ENCODE measurements around the gene QARS1.

The QARS1 gene

DNA sequence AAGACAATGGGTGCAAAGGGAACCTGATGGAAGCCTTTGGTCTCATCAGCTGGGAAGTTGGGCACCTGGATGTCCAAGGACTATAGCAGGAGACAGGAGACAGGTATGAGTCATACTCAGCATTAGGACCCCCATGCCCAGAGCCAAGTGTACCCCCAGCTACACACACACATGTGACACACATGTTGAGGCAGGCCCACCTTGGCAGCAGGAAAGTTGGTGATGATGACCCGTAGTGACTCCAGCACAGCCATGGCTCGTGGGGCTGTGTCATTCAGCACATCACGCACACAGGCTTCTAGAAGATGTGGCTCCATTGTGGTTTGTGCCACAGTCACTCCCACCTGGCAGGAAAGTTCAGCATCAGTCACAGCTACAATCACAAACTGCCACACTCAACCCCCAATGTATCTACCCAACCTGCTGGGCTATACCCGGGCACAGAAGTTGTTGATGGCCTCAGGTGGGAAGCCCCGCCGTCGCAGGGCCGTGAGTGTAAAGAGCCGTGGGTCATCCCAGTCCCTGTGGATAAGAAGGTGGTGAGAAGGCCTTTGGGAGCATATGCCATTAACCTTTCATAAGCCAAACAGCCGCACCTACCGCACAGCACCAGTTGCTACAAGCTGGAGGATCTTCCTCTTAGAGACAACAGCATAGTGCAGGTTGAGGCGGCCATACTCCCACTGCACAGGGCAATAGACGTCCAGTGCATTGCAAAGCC, 5.5 kb downstream of the QARS1 start:
- H3K27ac Mint-ChIP-seq: no peak overlapping the region
- H3K9me3 Mint-ChIP-seq: no peaks in the 10 kb centered on the region
- H3K4me1 Mint-ChIP-seq: peaks cover 36% of the 10 kb centered on the region

DNA sequence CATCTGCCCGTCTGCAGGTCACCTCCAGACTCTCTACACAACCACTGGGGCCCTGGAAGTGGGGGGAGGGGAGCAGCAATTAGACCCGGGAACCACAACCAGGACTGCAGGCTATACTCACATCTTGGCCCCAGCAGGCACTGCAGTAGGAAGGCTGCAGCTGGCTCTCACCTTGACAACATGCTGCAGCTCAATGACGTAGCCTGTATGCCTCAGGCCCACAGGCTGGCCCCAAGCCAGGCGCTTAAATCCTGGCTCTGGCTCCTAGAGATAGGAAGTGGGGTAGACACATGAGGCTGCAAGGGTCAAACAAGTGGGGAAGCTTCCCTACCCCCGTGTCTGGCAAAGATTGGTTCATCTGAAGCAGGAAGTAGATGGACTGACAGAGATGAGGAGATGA, 6.1 kb downstream of the QARS1 start:
- H3K4me3 Mint-ChIP-seq: no peak overlapping the region
- H3K9me3 Mint-ChIP-seq: no peaks in the 10 kb centered on the region
- DNase-seq (no peak), ATAC-seq (no peak)
- H3K4me1 Mint-ChIP-seq: peaks cover 30% of the 10 kb centered on the region
- no peaks in the 10 kb centered on the region for H3K27me3 Mint-ChIP-seq
- H3K27ac Mint-ChIP-seq: peak overlapping the region in 1 of 2 donors; percentile 65

More for the DNA sequence above, 5.5 kb downstream of the QARS1 start:
- no peak for ATAC-seq
- Mint-ChIP-seq H3K4me3 (no peak overlapping the region), H3K27me3 (no peaks in the 10 kb centered on the region)
- no peak for DNase-seq

DNA sequence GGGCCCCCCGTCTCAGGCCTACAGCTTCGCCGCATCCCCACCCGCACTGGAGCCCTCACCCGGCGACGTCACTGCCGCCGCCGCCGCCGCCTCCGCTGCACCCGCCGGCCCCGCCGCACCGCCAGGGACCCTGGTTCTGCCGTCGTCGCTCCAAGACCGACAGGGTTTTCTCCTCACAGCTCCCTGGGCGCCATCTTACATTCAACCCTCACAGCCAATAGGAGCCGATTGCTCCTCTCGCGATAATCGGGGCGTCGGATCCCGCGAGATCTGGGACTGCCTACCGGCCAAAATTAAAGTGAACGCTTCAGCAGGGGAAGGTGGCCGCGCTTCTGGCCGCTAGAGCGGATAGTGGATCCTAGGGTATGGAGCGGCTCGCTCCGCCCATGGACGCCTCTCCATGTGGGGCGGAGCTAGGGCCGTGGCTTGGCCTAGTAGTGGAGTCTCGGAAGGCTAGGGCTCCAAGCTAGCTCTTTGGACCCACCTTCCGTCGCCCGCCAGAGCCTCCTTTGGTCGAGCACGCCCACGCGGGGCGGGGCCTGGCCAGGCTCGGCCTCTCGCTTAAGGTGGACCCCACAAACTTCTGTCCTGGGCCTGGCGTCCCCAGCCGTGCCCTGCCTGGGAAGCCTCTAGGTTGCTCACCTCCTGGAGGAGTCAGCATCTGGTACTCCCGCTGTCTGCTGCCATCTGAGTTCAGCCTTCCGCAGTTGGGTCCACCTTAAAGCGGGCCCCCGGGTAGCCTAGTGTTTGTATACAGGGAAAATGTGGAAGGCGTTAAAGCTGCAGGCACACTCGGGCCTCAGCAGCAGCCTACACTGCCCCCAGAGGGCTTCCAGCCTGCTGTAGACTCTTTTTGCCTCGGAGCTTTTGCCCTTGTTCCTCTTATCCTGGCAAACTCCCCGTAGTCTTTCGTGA, 10.4 kb downstream of the QARS1 start, which contains the start of gene QRICH1:
Gene QRICH1, minus strand, starts transcription at position 219 of the 915 bp plus-strand sequence. CDS start 17,054 bp downstream, outside the sequence.
- ATAC-seq: peak; percentile 88
- H3K27me3 Mint-ChIP-seq: no peaks in the 10 kb centered on the region
- H3K4me1 Mint-ChIP-seq: peaks cover 43% of the 10 kb centered on the region
- H3K4me3 Mint-ChIP-seq: peak within 1 kb of the TSS; percentile 86 to 88
- H3K9me3 Mint-ChIP-seq: no peaks in the 10 kb centered on the region
- H3K27ac Mint-ChIP-seq: peak within 1 kb of the TSS; percentile 98 to 99
- peak; percentile 98 for DNase-seq

DNA sequence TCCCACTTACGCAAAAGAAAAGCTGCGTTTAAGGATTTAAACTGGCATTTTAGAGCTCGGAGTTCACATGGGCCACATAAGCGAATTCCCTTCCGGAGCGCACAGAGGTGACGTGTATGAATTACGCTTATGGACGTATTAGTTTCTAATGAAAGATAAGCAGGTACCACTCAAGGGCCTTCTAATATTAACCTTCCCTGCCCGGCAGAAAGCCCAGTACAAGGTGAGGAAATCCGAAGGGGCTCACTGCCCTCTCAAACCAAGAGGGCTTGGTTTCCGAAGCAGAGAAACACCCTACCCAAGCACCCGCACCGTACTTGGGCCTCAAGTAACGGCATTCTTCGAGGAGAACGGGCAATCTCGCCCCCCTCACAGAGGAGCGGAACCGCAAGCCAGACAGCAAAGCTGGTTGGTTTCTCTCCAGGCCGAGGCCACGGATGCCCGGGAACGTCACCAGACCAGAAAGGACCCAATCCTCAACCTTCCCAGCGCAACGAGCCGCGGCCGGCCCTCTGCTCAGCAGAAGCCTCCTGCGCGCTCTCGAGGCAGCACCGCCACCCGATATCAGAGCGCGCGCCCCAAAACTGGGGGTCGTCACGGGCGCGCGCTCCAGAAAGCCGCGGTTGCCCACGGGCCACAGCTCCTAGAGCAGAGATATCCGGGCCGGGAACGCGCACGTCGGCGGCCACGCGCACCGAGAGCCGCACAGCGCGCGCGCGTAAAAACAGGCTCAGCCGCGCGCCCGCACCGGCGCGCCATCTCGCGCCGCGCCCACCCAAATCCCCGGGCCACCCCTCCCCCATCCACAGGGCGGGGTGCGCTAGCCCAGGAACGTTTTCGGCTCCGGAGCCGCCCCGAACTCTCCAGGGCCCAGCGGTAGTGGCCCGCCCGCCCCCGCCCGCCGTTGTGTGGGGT, 11.4 kb downstream of the QARS1 start:
- no peaks in the 10 kb centered on the region for H3K9me3 Mint-ChIP-seq
- DNase-seq (peak; percentile 85 to 87), ATAC-seq (peak; percentile 52)
- H3K4me1 Mint-ChIP-seq: peaks cover 46% of the 10 kb centered on the region
- H3K27ac Mint-ChIP-seq: peak overlapping the region; percentile 94 to 98
- H3K27me3 Mint-ChIP-seq: no peaks in the 10 kb centered on the region
- peak overlapping the region; percentile 86 to 88 for H3K4me3 Mint-ChIP-seq

DNA sequence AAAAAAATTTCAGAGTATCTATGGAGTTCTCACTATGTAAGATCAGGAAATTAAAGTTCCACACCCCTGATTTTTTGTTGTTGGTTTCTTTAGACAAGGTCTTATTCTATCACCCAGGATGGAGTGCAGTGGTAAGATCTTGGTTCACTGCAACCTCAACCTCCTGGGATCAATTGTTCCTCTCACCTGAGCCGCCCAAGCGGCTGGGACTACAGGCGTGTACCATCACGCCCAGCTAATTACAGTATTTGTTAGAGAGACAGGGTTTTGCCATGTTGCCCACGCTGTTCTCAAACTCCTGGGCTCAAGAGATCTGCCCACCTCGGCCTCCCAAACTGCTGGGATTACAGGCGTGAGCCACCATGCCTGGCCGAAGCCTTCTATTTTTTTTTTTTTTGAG, 23.1 kb downstream of the QARS1 start:
- H3K4me1 Mint-ChIP-seq: no peaks in the 10 kb centered on the region
- no peaks in the 10 kb centered on the region for H3K9me3 Mint-ChIP-seq
- no peak overlapping the region for H3K4me3 Mint-ChIP-seq
- H3K27me3 Mint-ChIP-seq: no peaks in the 10 kb centered on the region
- DNase-seq: no peak
- ATAC-seq: no peak
- H3K27ac Mint-ChIP-seq: no peak overlapping the region

DNA sequence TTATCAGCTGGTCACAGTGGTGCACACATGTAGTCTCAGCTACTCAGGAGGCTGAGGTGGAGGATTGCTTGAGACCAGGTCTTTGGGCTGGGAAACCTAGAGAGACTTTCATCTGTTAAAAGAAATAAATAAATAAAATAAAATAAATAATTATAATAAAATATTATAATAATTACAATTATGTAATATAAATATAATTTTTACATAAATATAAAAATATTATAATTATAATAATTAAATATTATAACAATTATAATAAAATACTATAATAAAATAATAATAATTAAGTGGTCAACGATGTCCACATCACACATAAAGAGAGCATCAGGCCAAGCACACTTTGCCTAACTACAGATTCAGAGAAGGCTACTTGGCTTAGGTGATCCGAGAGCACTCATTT, 25.3 kb downstream of the QARS1 start:
- H3K9me3 Mint-ChIP-seq: no peaks in the 10 kb centered on the region
- no peak for DNase-seq
- ATAC-seq: no peak

DNA sequence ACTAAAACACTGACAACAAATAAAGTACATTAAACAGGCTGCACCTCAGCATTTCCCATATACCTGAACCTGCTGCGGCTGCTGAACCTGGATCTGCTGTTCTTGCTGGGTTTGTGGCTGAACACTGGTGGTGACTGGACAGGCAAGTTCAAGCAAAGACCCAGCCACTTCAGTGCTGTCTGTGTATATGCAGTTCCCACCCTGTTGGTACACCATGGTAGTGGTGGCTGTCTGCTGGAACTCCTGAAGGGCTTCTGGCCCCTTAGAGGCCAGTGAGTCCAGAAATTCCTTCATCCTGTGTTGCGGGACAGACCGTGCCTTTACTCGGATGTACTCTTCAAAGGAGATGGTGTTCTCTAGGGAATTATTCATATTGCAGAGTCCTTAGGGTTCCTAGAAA, 27.9 kb downstream of the QARS1 start:
- Mint-ChIP-seq H3K4me3 (no peak overlapping the region), H3K9me3 (no peaks in the 10 kb centered on the region)
- no peak for ATAC-seq

More for the DNA sequence above, 25.3 kb downstream of the QARS1 start:
- Mint-ChIP-seq H3K27me3 (no peaks in the 10 kb centered on the region), H3K4me3 (no peak overlapping the region), H3K27ac (no peak overlapping the region), H3K4me1 (no peaks in the 10 kb centered on the region)

DNA sequence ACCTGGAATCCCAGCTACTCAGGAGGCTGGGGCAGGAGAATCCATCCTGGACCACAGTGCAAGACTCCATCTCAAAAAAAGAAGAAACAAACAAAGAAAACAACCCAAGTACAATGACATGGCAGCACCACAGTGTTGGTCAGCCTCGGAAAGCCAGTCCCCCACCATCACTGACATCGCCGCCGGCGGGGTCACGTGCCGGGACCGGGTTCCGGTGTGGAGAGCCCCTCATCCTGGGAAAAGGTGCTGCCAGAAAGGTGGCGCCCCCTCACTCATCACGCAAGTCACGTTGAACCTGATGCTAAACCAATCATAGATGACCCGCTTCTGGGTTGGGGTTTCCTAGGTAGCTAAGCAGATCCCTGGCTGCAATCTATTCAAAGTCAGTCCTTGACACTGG, 28.4 kb downstream of the QARS1 start:
- no peak overlapping the region for H3K27ac Mint-ChIP-seq
- H3K4me3 Mint-ChIP-seq: no peak overlapping the region
- H3K9me3 Mint-ChIP-seq: no peaks in the 10 kb centered on the region
- no peaks in the 10 kb centered on the region for H3K27me3 Mint-ChIP-seq
- no peaks in the 10 kb centered on the region for H3K4me1 Mint-ChIP-seq
- DNase-seq (no peak), ATAC-seq (no peak)

More for the DNA sequence above, 27.9 kb downstream of the QARS1 start:
- Mint-ChIP-seq H3K27me3 (no peaks in the 10 kb centered on the region), H3K4me1 (no peaks in the 10 kb centered on the region), H3K27ac (no peak overlapping the region)
- DNase-seq: no peak

DNA sequence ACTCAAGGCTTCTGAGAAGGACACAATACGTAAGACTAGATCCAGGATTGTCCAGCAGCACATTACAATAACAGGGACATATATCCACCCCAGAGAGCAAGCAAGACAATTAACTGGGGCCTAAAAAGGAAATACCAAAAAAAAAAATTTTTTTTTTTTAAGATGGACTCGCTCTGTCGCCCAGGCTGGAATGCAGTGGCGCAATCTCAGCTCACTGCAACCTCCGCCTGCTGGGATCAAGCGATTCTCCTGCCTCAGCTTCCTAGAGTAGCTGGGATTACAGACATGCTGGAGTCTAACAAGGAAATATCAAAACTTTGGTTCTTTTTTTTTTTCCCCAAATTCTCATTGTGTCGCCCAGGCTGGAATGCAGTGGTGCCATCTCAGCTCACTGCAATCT, 46.5 kb downstream of the QARS1 start:
- Mint-ChIP-seq H3K27ac (no peak overlapping the region), H3K4me1 (peaks cover 4% of the 10 kb centered on the region), H3K9me3 (no peaks in the 10 kb centered on the region), H3K27me3 (no peaks in the 10 kb centered on the region), H3K4me3 (no peak overlapping the region)
- ATAC-seq: no peak
- DNase-seq: no peak

DNA sequence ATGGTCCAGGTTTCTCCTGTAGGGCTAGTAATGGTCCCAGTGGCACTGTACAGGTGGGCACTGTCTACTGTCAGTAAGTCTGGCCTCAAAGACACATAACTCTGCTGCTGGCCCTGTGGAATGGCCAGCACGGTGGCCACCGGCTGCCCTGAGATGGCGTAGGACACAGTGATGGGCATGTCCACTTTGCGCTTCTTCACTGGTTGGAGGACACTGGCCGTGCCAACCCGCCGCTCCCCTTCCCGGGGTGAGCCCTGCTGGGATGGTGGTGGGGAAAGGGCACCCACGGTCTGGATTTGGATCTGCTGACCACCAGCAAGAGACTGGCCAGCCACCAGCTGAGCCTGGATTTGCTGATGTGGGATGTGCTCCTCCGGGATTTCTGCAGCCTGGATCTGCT, 47.3 kb downstream of the QARS1 start:
- no peaks in the 10 kb centered on the region for H3K9me3 Mint-ChIP-seq
- ATAC-seq: no peak
- H3K27ac Mint-ChIP-seq: peak overlapping the region in 1 of 2 donors; percentile 23
- H3K27me3 Mint-ChIP-seq: no peaks in the 10 kb centered on the region
- no peak overlapping the region for H3K4me3 Mint-ChIP-seq
- DNase-seq: no peak
- H3K4me1 Mint-ChIP-seq: peaks cover 4% of the 10 kb centered on the region

DNA sequence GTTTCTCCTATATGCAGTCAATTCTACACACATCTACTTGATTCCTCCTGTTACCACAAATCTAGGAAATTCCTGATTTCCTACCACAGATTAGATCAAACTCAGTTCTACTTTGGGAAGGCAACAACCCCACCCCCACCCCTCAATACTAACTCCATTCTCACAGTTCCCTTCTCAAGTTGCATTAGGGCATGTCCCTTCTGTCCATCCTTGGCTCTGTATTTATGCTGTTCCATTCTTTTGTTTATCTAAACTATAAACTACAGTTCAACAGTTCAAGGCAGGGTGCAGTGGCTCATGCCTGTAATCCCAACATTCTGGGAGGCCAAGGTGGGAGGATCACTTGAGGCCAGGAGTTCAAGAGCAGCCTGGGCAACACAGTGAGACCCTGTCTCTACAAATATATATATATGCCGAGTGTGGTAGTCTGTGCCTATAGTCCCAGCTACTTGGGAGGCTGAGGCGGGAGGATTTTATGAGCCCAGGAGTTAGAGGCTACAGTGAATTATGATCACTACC, 50.2 kb downstream of the QARS1 start:
- no peak overlapping the region for H3K4me3 Mint-ChIP-seq
- H3K27ac Mint-ChIP-seq: no peak overlapping the region
- no peak for DNase-seq
- no peaks in the 10 kb centered on the region for H3K27me3 Mint-ChIP-seq
- ATAC-seq: no peak
- H3K9me3 Mint-ChIP-seq: no peaks in the 10 kb centered on the region
- H3K4me1 Mint-ChIP-seq: no peaks in the 10 kb centered on the region

DNA sequence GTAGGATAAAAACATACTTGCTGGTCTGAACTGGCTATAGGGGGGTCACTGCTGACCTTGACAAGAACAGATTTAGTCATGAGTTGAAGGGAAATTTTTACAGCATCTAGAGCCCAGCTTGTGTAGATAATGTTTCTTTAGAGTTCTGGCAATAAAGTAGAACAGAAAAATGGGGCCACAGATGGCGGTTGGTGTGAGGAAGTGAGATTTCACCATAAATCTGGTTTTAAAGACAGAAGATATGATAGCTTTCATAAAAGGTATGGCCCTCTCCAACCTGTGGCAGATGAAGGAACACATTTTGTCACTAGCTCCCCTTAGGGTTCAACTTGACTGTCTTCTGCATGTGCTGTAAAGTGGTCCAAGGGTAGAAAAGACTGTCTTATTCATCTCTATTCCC, 51.0 kb downstream of the QARS1 start:
- no peaks in the 10 kb centered on the region for H3K4me1 Mint-ChIP-seq
- no peaks in the 10 kb centered on the region for H3K27me3 Mint-ChIP-seq
- H3K9me3 Mint-ChIP-seq: no peaks in the 10 kb centered on the region
- H3K27ac Mint-ChIP-seq: no peak overlapping the region
- no peak for ATAC-seq
- DNase-seq: no peak
- no peak overlapping the region for H3K4me3 Mint-ChIP-seq

All from stimulated activated naive CD8-positive, alpha-beta T cell treated with anti-CD3 and anti-CD28 coated beads, Interleukin-15, amount 100 ng/mL, for 72 hours (primary cell).